K562 (cell line): ENCODE measurements around the gene C19orf12. TPM values are rescaled to one million over a fixed set of nuclear protein-coding genes. Genes with fewer than 3 reads are reported as not detected.

Source experiments
- ASH1L ChIP-seq: fragments of 450-650 bp; IDR thresholded peaks from 2 replicates; pipeline ENCODE4 v1.6.1; 2018; ENCODE audit warnings: borderline replicate concordance, mild to moderate bottlenecking, low read depth; ENCODE audit not compliant: partially characterized antibody
- CHD1 ChIP-seq: fragments of 200-600 bp; sonication (generic); IDR thresholded peaks from one replicate; pipeline ENCODE4 v1.6.1; 2012; ENCODE audit warnings: mild to moderate bottlenecking, moderate library complexity, low read length, inconsistent platforms
- CREB3 ChIP-seq: fragments of 450-650 bp; conservative IDR thresholded peaks from 2 replicates; pipeline ENCODE4 v1.6.1; 2016; ENCODE audit warnings: missing genetic modification characterization, low read depth, mild to moderate bottlenecking, missing compliant biosample characterization, moderate library complexity
- E2F4 ChIP-seq: sonication (generic); formaldehyde crosslinking; IDR thresholded peaks from 2 replicates; pipeline ENCODE4 v1.8.0; 2022; ENCODE audit warnings: mild to moderate bottlenecking, low read depth, missing genetic modification reagents
- GTF2A2 ChIP-seq: IDR thresholded peaks from 2 replicates; pipeline ENCODE4 v1.6.1; 2016; ENCODE audit warnings: mild to moderate bottlenecking, missing genetic modification characterization, missing compliant biosample characterization
- HDAC2 ChIP-seq: fragments of 450-650 bp; IDR thresholded peaks from 2 replicates; pipeline ENCODE4 v1.6.1; 2016; ENCODE audit warnings: mild to moderate bottlenecking
- NR2C2 ChIP-seq, 2 experiments: fragments of 200-800 bp in 1 of 2; sonication (Bioruptor generic) in 1 of 2; sonication (generic) in 1 of 2; formaldehyde crosslinking in 1 of 2; IDR thresholded peaks; 2 replicates each; pipeline versions ENCODE4 v1.6.1 to v1.8.0; 2016 to 2022; ENCODE audit warnings: mild to moderate bottlenecking in 1 of 2, missing compliant biosample characterization in 1 of 2, missing genetic modification characterization in 1 of 2, missing genetic modification reagents in 1 of 2
- SFPQ ChIP-seq: fragments of 200-400 bp; formaldehyde crosslinking; IDR thresholded peaks from 2 replicates; pipeline ENCODE4 v1.6.1; 2017; ENCODE audit warnings: mild to moderate bottlenecking, low read depth, low read length, moderate library complexity
- TEAD4 ChIP-seq, 2 experiments: sonication (generic) in 1 of 2; formaldehyde crosslinking in 1 of 2; IDR thresholded peaks; 2 replicates each; pipeline versions ENCODE4 v1.6.1 to v1.8.0; 2012 to 2022; ENCODE audit warnings: borderline replicate concordance in 1 of 2, inconsistent platforms in 1 of 2, low read length in 1 of 2, mild to moderate bottlenecking in 1 of 2, missing genetic modification reagents in 1 of 2
- TFAM ChIP-seq: fragments of 250-450 bp; sonication (Bioruptor Pico); conservative IDR thresholded peaks from 2 replicates; pipeline ENCODE4 v1.5.0; 2021; ENCODE audit warnings: mild to moderate bottlenecking, moderate library complexity
- ZBTB17 ChIP-seq: fragments of 450-650 bp; formaldehyde crosslinking; IDR thresholded peaks from 2 replicates; pipeline ENCODE4 v1.4.0; 2020; ENCODE audit warnings: mild to moderate bottlenecking
- ZBTB43 ChIP-seq: sonication (generic); formaldehyde crosslinking; IDR thresholded peaks from 2 replicates; pipeline ENCODE4 v1.8.0; 2023; ENCODE audit warnings: mild to moderate bottlenecking, missing genetic modification reagents
- ZBTB9 ChIP-seq: fragments of 450-650 bp; formaldehyde crosslinking; IDR thresholded peaks from 2 replicates; pipeline ENCODE4 v1.4.0; 2020; ENCODE audit warnings: mild to moderate bottlenecking, moderate library complexity
- ZFPM2 ChIP-seq: fragments of 250-450 bp; sonication (Bioruptor Pico); IDR thresholded peaks from 2 replicates; pipeline ENCODE4 v1.5.1; 2022; ENCODE audit warnings: mild to moderate bottlenecking
- ZNF184 ChIP-seq: sonication (generic); formaldehyde crosslinking; IDR thresholded peaks from 2 replicates; pipeline ENCODE4 v1.5.0; 2020; ENCODE audit warnings: missing genetic modification reagents
- ZNF444 ChIP-seq: fragments of 250-450 bp; sonication (Bioruptor Pico); IDR thresholded peaks from 2 replicates; pipeline ENCODE4 v1.4.0; 2020; ENCODE audit warnings: mild to moderate bottlenecking, moderate library complexity
- ZNF583 ChIP-seq: fragments of 250-450 bp; sonication (Bioruptor Pico); IDR thresholded peaks from 2 replicates; pipeline ENCODE4 v1.4.0; 2020
- polyA plus RNA-seq, 8 experiments: library from polyadenylated mRNA; depleted of rRNA in 4 of 8; stranded (reverse) in 5 of 8; unstranded in 3 of 8; fragments of >200 nt; fragmentation: Nextera tagmentation in 2 of 8; fragmentation: Illumina TruSeq in 1 of 8; extraction: Ambion mirVana in 2 of 8; extraction: Trizol in 1 of 8; gene quantifications; 2 replicates each; pipeline versions ENCODE4 v1.2.1 to v1.2.3, GENCODE V29; 2011 to 2014; ENCODE audit warnings: inconsistent platforms in 1 of 8, missing spikeins in 1 of 8
- total RNA-seq, 7 experiments: library from RNA; depleted of rRNA in 6 of 7; stranded (reverse); fragments of >200 nt in 6 of 7; fragmentation: Illumina TruSeq in 2 of 7; extraction: Trizol in 2 of 7; gene quantifications; 2 replicates each; pipeline versions ENCODE4 v1.2.1 to v1.2.3, GENCODE V29; 2011 to 2021; ENCODE audit warnings: low replicate concordance in 1 of 7

C19orf12 gene
- total and polyA plus RNA-seq, 9 of the 15 experiments (the other 6 are each of a cell fraction or from before 2014, with no cell fraction given), result 1.9 to 14.5 (median 10.2) TPM

- TF ChIP-seq ZNF583 (no peak), ZNF444 (CRISPR knock-in tag) (no peak), NR2C2 (CRISPR knock-in tag; IDR thresholded peaks at IDR 0.05) (0 out of 2 replicates have a peak, but pooled peaks have one; percentile 17), NR2C2 (tag; IDR thresholded peaks at IDR 0.05) (peak; percentile 91), TEAD4 (IDR thresholded peaks at IDR 0.05; ENCODE audit: low read length) (no peak), TEAD4 (CRISPR knock-in tag; IDR thresholded peaks at IDR 0.05; ENCODE audit: borderline replicate concordance) (no peak), E2F4 (CRISPR knock-in tag) (no peak), ASH1L (no peak), CREB3 (tag) (no peak), ZBTB17 (CRISPR knock-in tag) (no peak), ZBTB9 (no peak), ZNF184 (no peak), ZFPM2 (CRISPR knock-in tag) (no peak), TFAM (CRISPR knock-in tag) (no peak), ZBTB43 (CRISPR knock-in tag) (no peak), GTF2A2 (tag) (no peak), SFPQ (no peak), HDAC2 (no peak), CHD1 (no peak)
Observed at GRCh38 chr19:29665215-29665825, 49.7 kb downstream of the C19orf12 start, which contains the start of gene PLEKHF1 (continued).
